ENCODE measurements around the gene MPZL1. TPM values are rescaled to one million over a fixed set of nuclear protein-coding genes. Genes with fewer than 3 reads are reported as not detected.

The MPZL1 gene
- total and polyA plus RNA-seq, 2 of the 8 experiments (the other 6 are each of a cell fraction or from before 2014, with no cell fraction given), result 37.8 to 120 TPM

DNA sequence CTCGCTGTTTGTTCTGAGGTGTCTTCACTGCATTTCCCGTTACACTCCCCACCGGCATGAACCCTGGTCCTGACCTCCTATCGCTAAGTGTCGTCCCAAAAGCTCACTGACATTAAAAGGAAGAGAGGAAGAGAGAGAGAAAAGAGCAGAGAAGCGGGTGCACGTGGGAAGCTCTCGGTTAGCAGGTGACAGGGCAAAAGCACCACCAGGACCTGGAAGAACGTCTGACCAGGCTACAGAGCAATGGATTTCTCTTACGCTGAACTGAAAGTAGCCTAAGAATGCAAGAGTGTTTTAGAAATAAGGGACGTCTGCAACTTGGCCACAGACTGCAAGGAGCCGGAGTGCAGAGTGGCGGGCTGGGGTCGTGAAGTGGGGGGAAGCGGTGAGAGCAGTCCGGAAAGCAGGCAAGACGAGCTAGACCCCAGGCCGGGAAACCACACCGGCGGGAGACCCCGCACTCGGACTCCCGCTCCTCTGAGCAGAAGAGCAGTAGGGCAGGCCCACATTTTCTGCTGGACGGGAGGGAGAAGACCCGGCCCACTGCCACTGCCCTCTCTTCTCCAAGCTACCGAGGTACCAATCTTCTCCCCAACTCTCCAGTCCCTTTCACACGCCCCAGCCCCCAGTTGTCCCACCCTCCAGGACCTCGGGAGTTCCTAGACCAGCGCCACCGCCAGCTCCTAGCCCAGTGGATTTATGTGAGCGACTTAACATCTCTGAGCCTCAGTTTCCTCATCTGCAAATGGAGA is 8.3 kb upstream of the MPZL1 start:
- H3K79me1 ChIP-seq (ENCODE audit: low read depth, low read length), result no peaks in the 10 kb centered on the region
- H4K91ac ChIP-seq (replicated peaks; ENCODE audit: insufficient read length, low read length), result no peak overlapping the region
- peak overlapping the region; percentile 77 for H2AFZ ChIP-seq (ENCODE audit: low read length)
- FAIRE-seq (no peak), DNase-seq (ENCODE audit: low read depth in 1 of 2, low spot score in 2 of 2) (peak in 1 of 2 experiments; percentile 79)
- H3K4ac ChIP-seq (replicated peaks; ENCODE audit: insufficient read length, low read depth, low read length), result no peak overlapping the region
- ChIA-PET CTCF (ENCODE audit: partially characterized antibody) (interaction anchor here (0.6 to 2.4 kb wide), 4 partner anchors 19 to 577 kb away, joined by 3 to 11 read pairs (median 4); no protein-coding TSS in a partner anchor), POLR2A (ENCODE audit: partially characterized antibody) (interaction anchor here (0.9 to 1.9 kb wide), 5 partner anchors 8 to 160 kb away, joined by 3 to 6 read pairs (median 4); partner anchors contain the start of genes CREG1 and MPZL1)
- H3K27me3 ChIP-seq (replicated peaks in 1 of 4; ENCODE audit: control insufficient read depth in 3 of 4, extremely low read depth in 1 of 4, insufficient read depth in 3 of 4, low read length in 3 of 4), result peaks cover 0 to 13% (median 9%) of the 10 kb centered on the region in 4 experiments; a peak in 6 of 7 replicates
- no peak overlapping the region for H2AK5ac ChIP-seq (ENCODE audit: low read depth, low read length)
- H3K9ac ChIP-seq (replicated peaks in 1 of 4; ENCODE audit: extremely low read depth in 1 of 4, low read depth in 3 of 4, low read length in 3 of 4), result no peak overlapping the region; a peak in 2 of 7 replicates
- no peaks in the 10 kb centered on the region for H4K20me1 ChIP-seq (replicated peaks in 1 of 2; ENCODE audit: control insufficient read depth in 1 of 2, insufficient read depth in 2 of 2, low read length in 2 of 2)
- no peaks in the 10 kb centered on the region for H3K9me3 ChIP-seq (ENCODE audit: insufficient read depth in 2 of 2, low read depth in 1 of 2, low read length in 1 of 2)
- H4K8ac ChIP-seq (ENCODE audit: extremely low read depth, insufficient read depth, low read length), result no peak overlapping the region
- H3K4me3 ChIP-seq (ENCODE audit: extremely low read depth in 1 of 4, insufficient read depth in 2 of 4, low read depth in 3 of 4, low read length in 4 of 4), result peak overlapping the region; percentile 84 to 97 (median 94)
- peaks cover 6% of the 10 kb centered on the region for H3K23me2 ChIP-seq (ENCODE audit: low read depth, low read length)
- H3K36me3 ChIP-seq (ENCODE audit: control insufficient read depth in 2 of 4, insufficient read depth in 4 of 4, low read length in 3 of 4), result no peaks in the 10 kb centered on the region
- H3K56ac ChIP-seq (replicated peaks; ENCODE audit: insufficient read length, low read depth, low read length), result peak overlapping the region; percentile 3
- H3K14ac ChIP-seq (ENCODE audit: insufficient read length), result no peak overlapping the region
- H3K18ac ChIP-seq (ENCODE audit: extremely low read depth, low read length), result peak overlapping the region; percentile 1; the same call in 1 of the 2 replicates
- no peaks in the 10 kb centered on the region; a peak in 2 of 7 replicates for H3K4me1 ChIP-seq (replicated peaks in 1 of 4; ENCODE audit: control insufficient read depth in 3 of 4, insufficient read depth in 4 of 4, low read length in 3 of 4)
- H3K79me2 ChIP-seq (ENCODE audit: control insufficient read depth in 1 of 2, insufficient read depth in 2 of 2, low read length in 2 of 2), result no peaks in the 10 kb centered on the region
- peak overlapping the region; percentile 49; the same call in 1 of the 2 replicates for H2BK15ac ChIP-seq (ENCODE audit: low read length)
- 0 out of 2 replicates have a peak overlapping the region, but pooled peaks have one; percentile 31 for H2BK12ac ChIP-seq (ENCODE audit: low read depth, low read length)
- no peak overlapping the region for H3K23ac ChIP-seq (ENCODE audit: insufficient read length)
- WGBS, 2 experiments (ENCODE audit: extremely low coverage in 1 of 2, insufficient coverage in 1 of 2, insufficient read length in 1 of 2, insufficient replicate concordance in 2 of 2, low coverage in 1 of 2, low lambda C conversion rate in 2 of 2, missing lambda C conversion rate in 1 of 2), result 2% methylated on average over 29 of the region's 31 CpGs; no CpG with 5 or more reads in 1 of the 2 experiments
- no peak overlapping the region for H2BK120ac ChIP-seq (replicated peaks; ENCODE audit: low read depth, low read length)
- peak overlapping the region; percentile 73; the same call in 1 of the 2 replicates for H2BK20ac ChIP-seq (ENCODE audit: low read length)
- 0 out of 2 replicates have a peak overlapping the region, but pooled peaks have one; percentile 17 for H2BK5ac ChIP-seq (ENCODE audit: low read depth, low read length)
- H4K5ac ChIP-seq (ENCODE audit: insufficient read length, low read depth, low read length), result no peak overlapping the region
- peak overlapping the region; percentile 74 to 95 for H3K4me2 ChIP-seq (ENCODE audit: insufficient read depth in 1 of 2, low read depth in 2 of 2, low read length in 2 of 2)
- no peak overlapping the region for H3K27ac ChIP-seq (ENCODE audit: low read depth, low read length)
- TF ChIP-seq, protein P1, sequence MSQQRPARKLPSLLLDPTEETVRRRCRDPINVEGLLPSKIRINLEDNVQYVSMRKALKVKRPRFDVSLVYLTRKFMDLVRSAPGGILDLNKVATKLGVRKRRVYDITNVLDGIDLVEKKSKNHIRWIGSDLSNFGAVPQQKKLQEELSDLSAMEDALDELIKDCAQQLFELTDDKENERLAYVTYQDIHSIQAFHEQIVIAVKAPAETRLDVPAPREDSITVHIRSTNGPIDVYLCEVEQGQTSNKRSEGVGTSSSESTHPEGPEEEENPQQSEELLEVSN (IDR thresholded peaks at IDR 0.05), result peak; percentile 80
- TF ChIP-seq GABPA (IDR thresholded peaks at IDR 0.05; ENCODE audit: borderline replicate concordance, insufficient read depth, low read length), result no peak
- 0 out of 3 replicates have a peak, but pooled peaks of 1 of the 2 experiments have one; percentile 4 for TF ChIP-seq POLR2A (IDR thresholded peaks at IDR 0.05; ENCODE audit: control extremely low read depth in 1 of 2, low read depth in 2 of 2, low read length in 2 of 2)
- TF ChIP-seq KDM4A (IDR thresholded peaks at IDR 0.05; ENCODE audit: low read depth, low read length, severe bottlenecking), result peak; percentile 67
- TF ChIP-seq SUZ12 (IDR thresholded peaks at IDR 0.05; ENCODE audit: low read length), result peak; percentile 36; the same call in 1 of the 2 replicates
- TF ChIP-seq CHD2 (IDR thresholded peaks at IDR 0.05; ENCODE audit: low read length), result no peak
- no peak for TF ChIP-seq BCL11A (IDR thresholded peaks at IDR 0.05; ENCODE audit: low read depth in 2 of 2, low read length in 2 of 2)
- TF ChIP-seq HDAC6 (IDR thresholded peaks at IDR 0.05; ENCODE audit: low read depth, low read length), result no peak
- peak; percentile 45 to 79; a peak in 2 of 4 replicates for TF ChIP-seq SIN3A (conservative IDR thresholded peaks at IDR 0.05 in 1 of 2, IDR thresholded peaks at IDR 0.05 in 1 of 2; ENCODE audit: low read depth in 1 of 2, low read length in 2 of 2)
- TF ChIP-seq CEBPB (IDR thresholded peaks at IDR 0.05; ENCODE audit: low read depth, low read length), result no peak
